HepG2 (cell line): ENCODE measurements around the gene SECTM1. TPM values are rescaled to one million over a fixed set of nuclear protein-coding genes. Genes with fewer than 3 reads are reported as not detected.
A peak's percentile ranks its signal among the peaks of the same experiment; 100 is the strongest.

Experiments
- AHDC1 ChIP-seq: sonication (generic); formaldehyde crosslinking; IDR thresholded peaks from 2 replicates; pipeline ENCODE4 v1.5.1; 2020; ENCODE audit warnings: mild to moderate bottlenecking, missing genetic modification reagents, borderline replicate concordance
- BCL3 ChIP-seq: sonication (generic); formaldehyde crosslinking; IDR thresholded peaks from 2 replicates; pipeline ENCODE4 v1.5.1; 2020; ENCODE audit warnings: mild to moderate bottlenecking, missing genetic modification reagents, moderate library complexity
- FOXA3 ChIP-seq: IDR thresholded peaks from 2 replicates; pipeline ENCODE4 v1.6.1; 2016; ENCODE audit warnings: missing genetic modification reagents, missing compliant biosample characterization
- HBP1 ChIP-seq: IDR thresholded peaks from 2 replicates; pipeline ENCODE4 v1.6.1; 2016; ENCODE audit warnings: low read depth, control low read depth
- MLX ChIP-seq: IDR thresholded peaks from 2 replicates; pipeline ENCODE4 v1.6.1; 2016
- MYPOP ChIP-seq: sonication (generic); formaldehyde crosslinking; IDR thresholded peaks from 2 replicates; pipeline ENCODE4 v1.8.1; 2023; ENCODE audit warnings: mild to moderate bottlenecking, moderate library complexity, missing genetic modification reagents
- NR0B2 ChIP-seq: sonication (generic); formaldehyde crosslinking; IDR thresholded peaks from 2 replicates; pipeline ENCODE4 v1.4.0; 2020; ENCODE audit warnings: mild to moderate bottlenecking, missing genetic modification reagents
- SALL1 ChIP-seq: sonication (generic); formaldehyde crosslinking; IDR thresholded peaks from 2 replicates; pipeline ENCODE4 v1.8.0; 2022; ENCODE audit warnings: mild to moderate bottlenecking, missing genetic modification reagents
- SSRP1 ChIP-seq: IDR thresholded peaks from 2 replicates; pipeline ENCODE4 v1.6.1; 2016; ENCODE audit warnings: control low read depth
- TBP ChIP-seq: sonication (generic); formaldehyde crosslinking; IDR thresholded peaks from 2 replicates; pipeline ENCODE4 v1.5.0; 2020; ENCODE audit warnings: missing genetic modification reagents
- ZBTB7A ChIP-seq: sonication (generic); formaldehyde crosslinking; IDR thresholded peaks from 2 replicates; pipeline ENCODE4 v1.8.0; 2022; ENCODE audit warnings: mild to moderate bottlenecking, missing genetic modification reagents
- ZNF224 ChIP-seq: sonication (generic); formaldehyde crosslinking; IDR thresholded peaks from 2 replicates; pipeline ENCODE4 v1.5.0; 2020; ENCODE audit warnings: mild to moderate bottlenecking, missing genetic modification reagents
- ZNF343 ChIP-seq: sonication (generic); formaldehyde crosslinking; IDR thresholded peaks from 2 replicates; pipeline ENCODE4 v1.4.0; 2020; ENCODE audit warnings: mild to moderate bottlenecking, missing genetic modification reagents
- ZNF574 ChIP-seq: sonication (generic); formaldehyde crosslinking; IDR thresholded peaks from 2 replicates; pipeline ENCODE4 v1.4.0; 2020; ENCODE audit warnings: missing genetic modification reagents
- polyA plus RNA-seq, 8 experiments: library from polyadenylated mRNA; depleted of rRNA in 3 of 8; stranded (reverse) in 7 of 8; unstranded in 1 of 8; fragments of >200 nt; fragmentation: Illumina TruSeq in 4 of 8; extraction: Trizol in 4 of 8; gene quantifications; 2 replicates each; pipeline versions ENCODE4 v1.2.1 to v1.2.3, GENCODE V29; 2011 to 2016; ENCODE audit warnings: low read depth in 4 of 8, missing spikeins in 1 of 8, mixed read lengths in 1 of 8; ENCODE audit not compliant: insufficient read depth in 1 of 8
- total RNA-seq, 5 experiments: library from RNA; depleted of rRNA; stranded (reverse); fragments of >200 nt; fragmentation: Illumina TruSeq; extraction: Trizol; gene quantifications; 2 replicates each; pipeline ENCODE4 v1.2.3, GENCODE V29; 2016; ENCODE audit warnings: low read depth in 1 of 5

The SECTM1 gene
- total and polyA plus RNA-seq, 2 of the 13 experiments (the other 11 are each of a cell fraction or from before 2014, with no cell fraction given), result 3.5 to 5.3 TPM

GRCh38 chr17:82351713-82352488 lies 18.3 kb upstream of the SECTM1 start (continued):
- TF ChIP-seq BCL3 (CRISPR knock-in tag) (0 out of 2 replicates have a peak, but pooled peaks have one; percentile 16), NR0B2 (CRISPR knock-in tag) (peak; percentile 76; the same call in 1 of the 2 replicates), HBP1 (CRISPR knock-in tag) (0 out of 2 replicates have a peak, but pooled peaks have one; percentile 44), TBP (CRISPR knock-in tag) (no peak), SSRP1 (CRISPR knock-in tag) (no peak), MYPOP (CRISPR knock-in tag) (no peak), ZBTB7A (CRISPR knock-in tag) (no peak; the same call in 1 of the 2 replicates), AHDC1 (CRISPR knock-in tag) (peak; percentile 82; the same call in 1 of the 2 replicates), FOXA3 (CRISPR knock-in tag) (peak; percentile 71; the same call in 1 of the 2 replicates), MLX (no peak), SALL1 (peak; percentile 88), ZNF343 (CRISPR knock-in tag) (0 out of 2 replicates have a peak, but pooled peaks have one; percentile 71), ZNF574 (CRISPR knock-in tag) (peak; percentile 71), ZNF224 (CRISPR knock-in tag) (no peak)
